ENCODE data around the gene SLFN12. TPM values are rescaled to one million over a fixed set of nuclear protein-coding genes. Genes with fewer than 3 reads are reported as not detected.

Gene SLFN12
- polyA plus RNA-seq (2011; rRNA removed) (27.7 and 36.1 TPM in 2 replicates), polyA minus RNA-seq (2011; rRNA and poly(A)+ RNA removed) (24.3 and 39.0 TPM in 2 replicates)

DNA sequence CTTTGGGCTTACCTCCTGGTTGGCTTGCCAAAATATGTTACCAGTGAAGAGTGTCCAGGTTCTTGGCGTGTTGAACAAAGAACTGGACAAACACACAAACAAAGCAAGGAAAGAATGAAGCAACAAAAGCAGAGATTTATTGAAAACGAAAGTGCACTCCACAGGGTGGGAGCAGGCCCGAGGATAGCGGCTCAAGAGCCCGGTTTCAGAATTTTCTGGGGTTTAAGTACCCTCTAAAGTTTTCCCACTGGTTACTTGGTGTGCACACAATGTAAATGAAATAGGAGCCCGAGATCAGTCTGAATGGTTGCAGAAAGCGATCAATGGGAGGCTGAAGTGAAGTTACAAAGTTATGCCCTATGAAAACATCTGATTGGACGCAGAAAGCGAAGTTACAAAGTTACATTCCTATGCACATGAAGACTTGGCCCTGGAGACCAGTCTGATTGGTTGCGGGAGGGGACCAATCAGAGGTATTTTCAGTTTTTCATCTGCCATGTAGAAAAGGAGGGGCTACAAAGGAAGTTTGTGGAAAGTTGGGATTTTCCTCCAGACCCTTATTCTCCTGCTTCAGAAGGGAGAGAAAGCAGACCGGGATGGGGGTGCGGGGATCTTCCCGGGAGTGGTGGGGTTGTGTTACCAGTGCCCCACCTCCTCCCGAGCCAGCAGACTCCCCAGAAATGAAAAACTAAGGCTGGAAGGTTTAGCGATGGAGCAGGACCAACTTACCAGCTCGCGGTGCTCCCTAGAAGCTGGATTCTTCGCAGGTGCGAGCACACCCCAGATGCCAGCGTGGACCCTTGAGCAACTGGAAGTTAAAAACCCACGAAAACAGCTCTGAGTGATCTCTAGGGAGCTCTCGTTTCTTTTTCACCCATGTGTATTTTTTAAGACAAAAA lies at the start of gene SLFN12:
Gene SLFN12, minus strand, starts transcription at position 325 of the 899 bp plus-strand sequence. CDS start 9,472 bp downstream, outside the sequence.
- H3K27me3 ChIP-seq (ENCODE audit: control insufficient read depth, insufficient read depth, low read length) = no peaks in the 10 kb centered on the region
- H3K27ac ChIP-seq (ENCODE audit: low read depth, low read length) = peak within 1 kb of the TSS; percentile 99
- H3K9me3 ChIP-seq (ENCODE audit: control insufficient read depth, insufficient read depth, low read length) = no peaks in the 10 kb centered on the region
- DNase-seq (ENCODE audit: low read depth, low spot score) = peak; percentile 95
- TF ChIP-seq, protein P1, sequence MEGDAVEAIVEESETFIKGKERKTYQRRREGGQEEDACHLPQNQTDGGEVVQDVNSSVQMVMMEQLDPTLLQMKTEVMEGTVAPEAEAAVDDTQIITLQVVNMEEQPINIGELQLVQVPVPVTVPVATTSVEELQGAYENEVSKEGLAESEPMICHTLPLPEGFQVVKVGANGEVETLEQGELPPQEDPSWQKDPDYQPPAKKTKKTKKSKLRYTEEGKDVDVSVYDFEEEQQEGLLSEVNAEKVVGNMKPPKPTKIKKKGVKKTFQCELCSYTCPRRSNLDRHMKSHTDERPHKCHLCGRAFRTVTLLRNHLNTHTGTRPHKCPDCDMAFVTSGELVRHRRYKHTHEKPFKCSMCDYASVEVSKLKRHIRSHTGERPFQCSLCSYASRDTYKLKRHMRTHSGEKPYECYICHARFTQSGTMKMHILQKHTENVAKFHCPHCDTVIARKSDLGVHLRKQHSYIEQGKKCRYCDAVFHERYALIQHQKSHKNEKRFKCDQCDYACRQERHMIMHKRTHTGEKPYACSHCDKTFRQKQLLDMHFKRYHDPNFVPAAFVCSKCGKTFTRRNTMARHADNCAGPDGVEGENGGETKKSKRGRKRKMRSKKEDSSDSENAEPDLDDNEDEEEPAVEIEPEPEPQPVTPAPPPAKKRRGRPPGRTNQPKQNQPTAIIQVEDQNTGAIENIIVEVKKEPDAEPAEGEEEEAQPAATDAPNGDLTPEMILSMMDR (IDR thresholded peaks at IDR 0.05; ENCODE audit: low read depth, low read length) = no peak
- ChIA-PET CTCF (no interaction called here), POLR2A (interaction anchor here (0.9 to 2.1 kb wide), 6 partner anchors 9 to 304 kb away, joined by 3 to 25 read pairs (median 4); partner anchors contain the start of genes SLFN11 and SLFN5)
- H3K4me3 ChIP-seq (ENCODE audit: low read depth, low read length) = peak within 1 kb of the TSS; percentile 80

DNA sequence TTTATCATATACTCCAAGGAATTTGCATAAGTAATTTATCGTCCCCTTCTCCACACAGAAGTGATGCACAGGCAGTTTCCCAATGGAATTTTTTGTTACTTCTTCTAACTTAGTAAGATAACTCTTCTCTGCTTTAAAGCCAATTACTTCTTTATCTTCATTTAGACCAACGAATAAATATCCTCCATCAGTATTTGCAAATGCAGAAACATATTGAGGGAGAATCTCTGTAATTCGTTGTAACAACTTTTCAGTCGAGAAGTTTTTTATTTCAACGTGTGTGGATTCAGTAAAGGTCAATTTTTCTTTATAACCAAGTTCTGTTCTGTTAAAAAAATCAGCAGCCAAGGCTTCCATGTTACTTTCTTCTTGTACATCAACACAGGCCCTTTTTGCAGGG lies 47.0 kb upstream of the SLFN12 start:
- no peak overlapping the region for H3K4me3 ChIP-seq (ENCODE audit: low read depth, low read length)
- CTCF ChIA-PET = no interaction called here

DNA sequence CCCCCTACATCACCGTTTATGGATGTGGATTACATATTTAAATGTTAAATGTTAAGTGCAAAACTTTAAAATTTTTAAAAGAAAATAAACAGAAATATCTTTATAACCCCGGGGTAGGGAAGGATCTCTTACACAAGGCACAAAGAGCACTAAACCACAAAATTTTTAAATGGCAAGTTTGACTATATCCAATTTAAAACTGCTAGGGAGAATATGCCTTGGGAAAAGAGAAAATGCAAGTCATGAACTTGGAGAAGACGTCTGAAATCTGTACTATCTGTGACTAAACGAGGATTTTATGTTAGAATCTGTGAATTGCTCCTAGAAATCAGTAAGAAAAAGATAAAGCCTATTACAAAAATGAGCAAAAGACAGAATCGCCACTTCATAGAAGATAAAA lies 44.9 kb upstream of the SLFN12 start:
- ChIA-PET CTCF (no interaction called here), POLR2A (no interaction called here)
- TF ChIP-seq, protein P1 (IDR thresholded peaks at IDR 0.05; ENCODE audit: low read depth, low read length) = no peak
- peaks cover 12% of the 10 kb centered on the region for H3K27me3 ChIP-seq (ENCODE audit: control insufficient read depth, insufficient read depth, low read length)
- H3K4me3 ChIP-seq (ENCODE audit: low read depth, low read length) = no peak overlapping the region
- no peak for DNase-seq (ENCODE audit: low read depth, low spot score)
- peaks cover under 1% of the 10 kb centered on the region; the same call in 1 of the 2 replicates for H3K9me3 ChIP-seq (ENCODE audit: control insufficient read depth, insufficient read depth, low read length)
- no peak overlapping the region for H3K27ac ChIP-seq (ENCODE audit: low read depth, low read length)

More for the DNA sequence above, 47.0 kb upstream of the SLFN12 start:
- Histone ChIP-seq H3K27me3 (ENCODE audit: control insufficient read depth, insufficient read depth, low read length) (peaks cover 17% of the 10 kb centered on the region), H3K9me3 (ENCODE audit: control insufficient read depth, insufficient read depth, low read length) (peaks cover 7% of the 10 kb centered on the region; the same call in 1 of the 2 replicates), H3K27ac (ENCODE audit: low read depth, low read length) (no peak overlapping the region)
- TF ChIP-seq, protein P1 (IDR thresholded peaks at IDR 0.05; ENCODE audit: low read depth, low read length) = no peak
- no peak for DNase-seq (ENCODE audit: low read depth, low spot score)
- POLR2A ChIA-PET = interaction anchor here (1.1 kb wide), 1 partner anchor 46 kb away, joined by 4 read pairs; no protein-coding TSS in a partner anchor

DNA sequence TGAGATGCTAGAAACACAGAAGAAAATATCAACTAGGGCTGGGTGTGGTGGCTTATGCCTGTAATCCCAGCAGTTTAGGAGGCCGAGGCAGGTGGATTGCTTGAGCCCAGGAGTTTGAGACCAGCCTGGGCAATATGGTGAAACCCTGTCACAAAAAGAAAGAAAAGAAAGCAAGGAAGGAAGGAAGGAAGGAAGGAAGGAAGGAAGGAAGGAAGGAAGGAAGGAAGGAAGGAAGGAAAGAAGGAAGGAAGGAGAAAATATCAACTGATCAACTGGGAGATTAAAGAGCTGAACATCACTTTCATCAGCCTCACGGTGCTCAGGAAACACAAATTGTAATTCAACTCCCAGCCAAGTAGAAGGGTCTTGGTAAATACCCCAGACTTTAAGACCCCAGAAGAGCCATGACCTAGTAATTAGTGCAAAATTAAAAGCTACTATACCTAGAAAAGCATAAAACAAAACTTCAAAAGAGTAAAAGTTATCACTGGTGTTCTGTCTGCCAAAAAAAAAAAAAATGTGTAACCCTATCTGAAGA lies 44.1 kb upstream of the SLFN12 start:
- no peak overlapping the region for H3K4me3 ChIP-seq (ENCODE audit: low read depth, low read length)
- no peak for DNase-seq (ENCODE audit: low read depth, low spot score)
- H3K27ac ChIP-seq (ENCODE audit: low read depth, low read length) = no peak overlapping the region
- TF ChIP-seq, protein P1 (IDR thresholded peaks at IDR 0.05; ENCODE audit: low read depth, low read length) = no peak
- no peaks in the 10 kb centered on the region for H3K9me3 ChIP-seq (ENCODE audit: control insufficient read depth, insufficient read depth, low read length)
- H3K27me3 ChIP-seq (ENCODE audit: control insufficient read depth, insufficient read depth, low read length) = peaks cover 11% of the 10 kb centered on the region
- CTCF ChIA-PET = no interaction called here
- POLR2A ChIA-PET = no interaction called here

DNA sequence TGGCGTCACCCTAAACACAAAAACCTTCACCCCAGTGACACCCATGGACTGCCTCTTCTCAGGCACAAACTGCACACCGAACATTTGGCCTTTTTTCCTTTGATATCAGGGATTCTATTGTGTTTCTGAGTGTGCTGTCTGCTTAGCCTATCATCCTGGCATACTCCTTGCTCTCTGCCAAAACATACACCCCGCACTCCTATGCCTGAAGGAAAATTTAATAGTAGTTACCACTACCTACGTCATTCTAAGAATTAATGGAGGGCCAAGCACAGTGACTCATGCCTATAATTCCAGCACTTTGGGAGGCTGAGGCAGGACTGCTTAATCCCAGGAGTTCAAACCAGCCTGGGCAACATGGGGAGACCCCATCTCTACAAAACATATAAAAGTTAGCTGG lies 36.2 kb upstream of the SLFN12 start:
- TF ChIP-seq, protein P1 (IDR thresholded peaks at IDR 0.05; ENCODE audit: low read depth, low read length) = no peak
- Histone ChIP-seq H3K27me3 (ENCODE audit: control insufficient read depth, insufficient read depth, low read length) (peaks cover 6% of the 10 kb centered on the region), H3K27ac (ENCODE audit: low read depth, low read length) (no peak overlapping the region), H3K4me3 (ENCODE audit: low read depth, low read length) (no peak overlapping the region), H3K9me3 (ENCODE audit: control insufficient read depth, insufficient read depth, low read length) (no peaks in the 10 kb centered on the region)
- CTCF ChIA-PET = no interaction called here
- no peak for DNase-seq (ENCODE audit: low read depth, low spot score)
- POLR2A ChIA-PET = no interaction called here
